HG03060 (cell line): ENCODE results near the gene RYR2.

Experiments used
- ATAC-seq: cut with Tn5 transposase; IDR thresholded peaks from one replicate; pipeline ENCODE4 v1.9.1; 2021; ENCODE audit warnings: low read depth, moderate number of reproducible peaks; ENCODE audit not compliant: unreplicated experiment

Gene RYR2

DNA sequence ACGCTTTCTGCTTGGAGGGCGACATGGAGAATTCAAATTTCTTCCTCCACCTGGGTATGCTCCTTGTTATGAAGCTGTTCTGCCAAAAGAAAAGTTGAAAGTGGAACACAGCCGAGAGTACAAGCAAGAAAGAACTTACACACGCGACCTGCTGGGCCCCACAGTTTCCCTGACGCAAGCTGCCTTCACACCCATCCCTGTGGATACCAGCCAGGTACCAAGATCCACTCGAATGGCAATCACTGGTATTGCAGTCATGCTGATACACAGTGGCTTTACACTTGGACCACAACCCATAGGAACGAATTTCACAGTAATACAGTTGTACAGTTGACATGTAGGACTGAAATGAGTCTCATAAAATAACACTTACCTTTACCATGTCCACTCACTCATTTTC lies 461.3 kb downstream of the RYR2 start:
- ATAC-seq: no peak

DNA sequence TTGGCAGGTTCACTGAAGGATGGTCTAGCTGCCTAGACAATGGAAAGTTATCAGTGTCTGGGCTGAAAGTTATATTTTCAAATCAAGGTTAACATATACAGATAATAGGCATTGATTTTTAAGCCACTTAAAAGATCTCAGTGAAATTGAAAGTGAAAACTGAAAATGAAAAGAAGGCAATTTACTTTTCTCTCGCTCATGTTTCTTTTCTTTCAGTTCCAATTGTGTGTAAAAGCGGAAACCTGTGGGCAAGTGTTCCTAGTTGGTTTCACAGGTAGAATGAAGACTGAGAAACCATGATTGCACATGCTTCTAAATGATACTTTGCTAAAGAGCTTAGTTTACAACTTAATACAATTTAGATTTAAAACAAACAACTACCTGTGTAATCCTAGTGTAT lies 465.0 kb downstream of the RYR2 start:
- peak; percentile 95 for ATAC-seq

DNA sequence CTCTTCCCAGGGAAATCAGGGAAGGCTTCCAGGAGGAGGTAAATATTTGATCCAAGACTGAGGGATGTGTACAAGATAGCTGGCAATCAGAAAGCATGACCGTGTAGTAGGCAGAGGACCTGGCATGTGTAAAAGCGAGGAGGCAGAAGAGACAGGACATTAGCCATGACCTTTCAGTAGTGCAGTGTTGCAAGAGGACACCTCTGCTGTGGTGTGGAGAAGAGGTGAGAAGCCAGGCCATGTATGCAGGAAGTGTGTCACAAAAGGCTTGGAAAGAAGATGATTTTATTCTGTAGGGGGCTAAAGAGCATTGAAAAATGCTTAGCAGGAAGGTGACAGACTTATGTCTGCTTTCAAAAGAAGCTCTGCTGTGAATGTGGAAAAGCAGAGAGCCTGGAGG lies 467.8 kb downstream of the RYR2 start:
- ATAC-seq: no peak

DNA sequence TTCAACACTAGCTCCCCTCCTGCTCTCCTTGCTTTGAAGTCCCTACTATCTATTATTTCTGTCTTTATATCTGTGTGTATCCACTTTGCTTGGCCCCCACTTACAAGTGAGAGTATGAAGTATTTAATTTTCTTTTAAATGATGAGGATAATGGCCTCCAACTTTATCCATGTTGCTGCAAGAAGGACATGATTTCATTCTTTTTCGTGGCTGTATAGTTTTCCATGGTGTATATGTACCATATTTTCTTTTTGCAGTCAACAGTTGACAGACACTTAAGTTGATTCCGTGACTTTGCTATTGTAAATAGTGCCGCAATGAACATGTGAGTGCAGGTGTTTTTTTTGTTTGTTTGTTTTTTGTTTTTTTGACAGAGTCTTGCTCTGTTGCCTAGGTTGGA lies 483.1 kb downstream of the RYR2 start:
- no peak for ATAC-seq

DNA sequence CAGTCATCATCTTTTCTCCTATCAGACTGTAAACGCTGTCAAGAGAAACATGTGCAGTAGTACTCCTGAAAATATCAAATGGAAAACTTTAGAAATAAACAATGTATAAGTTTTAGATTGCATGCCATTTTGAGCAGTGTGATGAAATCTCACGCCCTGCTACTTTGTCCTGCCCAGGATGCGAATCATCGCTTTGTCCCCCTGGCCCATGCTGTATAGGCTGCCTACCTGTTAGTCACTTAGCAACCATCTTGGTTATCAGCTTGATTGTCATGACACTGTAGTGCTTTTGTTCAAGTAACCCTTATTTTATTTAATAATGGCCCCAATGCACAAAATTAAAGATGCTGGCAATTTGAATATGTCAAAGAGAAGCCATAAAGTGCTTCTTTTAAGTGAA lies 485.8 kb downstream of the RYR2 start:
- no peak for ATAC-seq

DNA sequence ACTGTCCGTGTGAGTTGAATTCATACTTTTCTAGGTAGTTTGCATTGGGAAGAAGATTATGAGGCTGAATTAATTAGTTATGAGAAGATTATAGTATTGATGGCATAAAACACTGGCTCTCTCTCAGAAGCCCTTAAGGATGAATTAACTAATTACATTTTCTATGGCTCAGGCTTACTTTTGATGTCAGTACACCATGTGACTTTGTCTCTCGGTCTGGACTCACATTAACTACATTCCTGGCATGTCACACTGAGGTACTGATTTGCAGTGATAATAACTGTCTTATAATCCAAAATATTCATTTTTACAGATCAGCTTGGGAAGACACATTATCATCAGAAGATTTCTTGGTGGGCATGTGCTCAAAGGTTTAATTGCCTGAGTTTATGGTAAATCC lies 486.6 kb downstream of the RYR2 start:
- no peak for ATAC-seq

DNA sequence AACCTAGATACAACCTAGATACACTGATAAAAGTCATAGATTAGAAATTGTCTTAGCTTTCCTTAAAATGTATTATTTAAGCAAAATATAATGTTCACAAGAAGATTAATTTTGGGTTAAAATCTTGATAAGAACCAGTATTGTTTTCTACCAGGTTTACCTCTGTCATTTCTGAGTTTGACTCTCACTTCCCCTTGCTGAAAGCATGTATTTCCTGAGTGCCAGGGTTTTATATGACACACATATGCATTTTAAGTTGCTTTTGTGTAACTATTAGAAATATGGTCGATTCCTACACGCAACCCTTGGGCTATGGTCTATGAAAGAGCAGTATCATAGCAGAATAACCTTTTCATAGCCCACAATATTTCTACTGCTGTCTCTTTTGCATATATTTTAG lies 497.1 kb downstream of the RYR2 start:
- ATAC-seq: no peak

DNA sequence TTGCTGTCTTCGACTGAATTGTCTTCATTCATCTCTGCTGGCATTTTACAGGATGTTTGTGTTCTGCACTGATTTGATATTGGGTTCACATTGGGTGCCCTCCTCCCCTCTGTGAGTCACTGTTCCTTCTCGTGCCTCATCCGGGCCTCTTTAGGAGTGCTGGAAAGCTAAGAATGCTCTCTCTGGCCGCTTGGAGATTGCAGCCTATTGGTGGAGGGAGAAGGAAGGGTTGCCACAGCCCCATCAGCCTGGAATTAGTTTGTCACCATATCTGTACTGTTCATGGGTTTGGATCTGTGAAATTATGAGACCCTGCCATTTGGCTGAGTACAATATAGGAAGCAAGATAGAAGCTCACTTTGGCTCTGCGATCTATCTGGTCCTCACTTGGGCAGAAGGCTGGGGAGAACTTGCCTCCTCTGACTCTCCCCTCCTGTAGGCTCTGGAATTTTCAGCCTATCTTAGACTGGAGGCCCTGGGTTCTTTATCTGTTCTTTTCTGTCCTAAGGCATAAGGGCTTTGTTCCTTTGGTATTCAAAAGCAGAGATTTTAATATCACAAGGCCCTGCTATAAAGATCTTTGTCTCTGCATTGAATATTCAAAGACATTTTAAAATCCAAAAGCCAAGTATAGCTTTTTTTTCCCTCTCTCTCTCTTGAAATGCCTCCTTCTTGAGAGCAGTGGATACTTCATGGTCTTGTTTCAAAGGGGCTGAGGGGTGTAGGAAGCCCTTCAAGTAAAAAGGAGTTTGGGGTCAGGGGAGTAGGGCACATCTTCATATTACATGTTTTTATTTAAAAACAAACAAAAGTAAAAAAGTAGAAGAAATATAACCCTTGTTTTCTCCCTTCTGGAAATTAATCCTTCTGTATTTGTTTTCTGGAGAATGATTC lies 500.8 kb downstream of the RYR2 start:
- ATAC-seq: no peak

DNA sequence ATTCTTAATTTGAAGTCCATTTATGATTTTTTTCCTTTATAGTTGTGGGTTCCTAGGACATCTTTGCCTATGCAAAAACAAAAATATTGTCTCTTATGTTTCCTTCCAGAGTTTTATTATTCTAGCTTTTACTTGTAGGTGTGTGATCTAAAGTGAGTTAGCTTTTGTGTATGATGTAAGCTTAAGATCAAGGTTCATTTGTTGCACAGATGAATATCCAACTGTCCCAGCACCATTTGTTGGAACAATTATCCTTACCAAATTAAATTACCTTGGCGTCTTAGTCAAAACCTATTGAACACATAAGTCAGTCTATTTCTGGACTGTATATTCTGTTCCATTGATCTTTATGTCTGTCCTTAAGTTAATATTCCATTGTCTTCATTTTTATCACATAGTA lies 511.1 kb downstream of the RYR2 start:
- no peak for ATAC-seq

DNA sequence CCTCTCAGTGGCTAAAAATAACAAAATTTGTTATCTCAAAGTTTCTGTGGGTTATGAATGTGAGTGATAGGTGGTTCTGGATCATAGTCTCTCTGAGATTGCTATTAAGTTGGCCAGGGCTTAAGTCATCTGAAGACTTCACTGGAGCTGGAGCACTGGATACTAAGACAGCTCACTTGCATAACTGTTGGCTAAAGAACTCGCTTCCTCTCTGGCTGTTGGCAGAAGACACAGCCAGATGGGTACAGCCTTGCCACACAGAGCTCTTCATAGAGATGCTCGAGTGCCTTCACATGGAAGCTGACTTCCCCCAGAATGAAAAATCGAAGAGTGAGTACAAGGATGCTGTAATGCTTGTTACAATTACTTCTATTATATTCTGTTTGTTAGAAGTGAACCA lies 514.9 kb downstream of the RYR2 start:
- no peak for ATAC-seq

DNA sequence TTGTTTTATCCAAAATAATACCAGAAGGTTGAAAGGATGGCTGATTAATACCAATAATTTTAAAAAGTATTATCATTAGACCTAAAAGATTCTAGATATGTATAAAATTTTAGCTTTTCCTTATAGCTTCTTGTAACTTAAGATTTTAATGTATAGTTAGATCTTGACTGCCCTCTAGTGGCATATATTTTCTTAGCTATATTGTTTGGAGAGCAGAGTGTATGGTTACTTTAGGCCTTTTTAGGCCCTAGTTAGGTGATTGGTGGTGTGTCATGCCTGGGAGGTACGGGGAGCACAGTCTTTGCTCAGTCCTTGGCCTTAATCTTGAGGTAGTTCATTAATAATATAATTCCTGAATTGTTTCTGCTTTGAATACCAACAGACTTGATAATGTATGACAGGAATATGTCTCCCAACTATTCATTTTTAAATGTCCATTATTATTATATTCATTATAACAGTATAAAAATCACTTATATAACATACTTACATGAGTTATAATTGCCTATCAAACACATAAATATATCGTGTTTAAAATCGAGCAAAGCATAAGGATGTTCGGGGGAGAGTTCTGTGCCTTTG lies 520.3 kb downstream of the RYR2 start:
- ATAC-seq: peak; percentile 70

DNA sequence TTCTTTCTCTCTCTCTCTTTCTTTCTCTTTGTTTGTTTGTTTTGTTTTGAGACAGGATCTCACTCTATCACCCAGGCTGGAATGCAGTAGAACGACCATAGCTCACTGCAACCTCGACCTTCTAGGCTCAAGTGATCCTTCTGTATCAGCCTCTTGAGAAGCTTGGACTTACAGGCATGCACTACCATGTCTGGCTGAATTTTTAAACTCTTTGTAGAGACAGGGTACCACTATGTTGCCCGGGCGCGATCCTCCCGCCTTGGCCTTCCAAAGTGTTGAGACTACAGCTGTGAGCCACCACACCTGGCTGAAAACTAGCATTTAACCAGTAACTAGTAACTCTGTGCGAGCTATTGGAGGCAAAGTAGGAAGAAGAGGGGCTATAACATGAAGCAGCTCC lies 523.3 kb downstream of the RYR2 start:
- no peak for ATAC-seq

DNA sequence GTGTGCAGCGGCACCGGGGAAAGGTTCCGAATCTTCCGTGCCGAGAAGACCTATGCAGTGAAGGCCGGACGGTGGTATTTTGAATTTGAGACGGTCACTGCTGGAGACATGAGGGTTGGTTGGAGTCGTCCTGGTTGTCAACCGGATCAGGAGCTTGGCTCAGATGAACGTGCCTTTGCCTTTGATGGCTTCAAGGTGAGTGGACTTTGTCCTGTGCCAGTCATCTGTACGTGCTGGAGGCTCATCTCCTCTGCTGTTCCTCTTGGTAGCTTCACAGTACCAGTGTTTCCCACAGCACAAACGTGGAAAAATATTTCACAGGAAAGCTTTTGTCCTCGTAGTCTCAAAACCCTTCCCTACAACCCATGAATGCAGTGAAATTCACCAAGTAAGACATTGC lies 524.6 kb downstream of the RYR2 start:
- no peak for ATAC-seq

DNA sequence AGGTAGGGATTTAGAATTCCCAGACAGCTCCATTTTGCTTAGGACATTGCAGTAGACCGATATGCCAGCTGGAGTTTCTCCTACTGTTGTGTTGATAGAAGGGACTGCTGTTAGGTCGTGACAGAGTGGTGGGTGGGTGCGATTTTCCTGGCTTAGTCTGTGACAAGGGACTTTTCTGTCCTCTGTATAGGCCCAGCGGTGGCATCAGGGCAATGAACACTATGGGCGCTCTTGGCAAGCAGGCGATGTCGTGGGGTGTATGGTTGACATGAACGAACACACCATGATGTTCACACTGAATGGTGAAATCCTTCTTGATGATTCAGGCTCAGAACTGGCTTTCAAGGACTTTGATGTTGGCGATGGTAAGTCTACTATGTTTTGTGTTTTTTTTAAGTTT lies 527.0 kb downstream of the RYR2 start:
- ATAC-seq: no peak

DNA sequence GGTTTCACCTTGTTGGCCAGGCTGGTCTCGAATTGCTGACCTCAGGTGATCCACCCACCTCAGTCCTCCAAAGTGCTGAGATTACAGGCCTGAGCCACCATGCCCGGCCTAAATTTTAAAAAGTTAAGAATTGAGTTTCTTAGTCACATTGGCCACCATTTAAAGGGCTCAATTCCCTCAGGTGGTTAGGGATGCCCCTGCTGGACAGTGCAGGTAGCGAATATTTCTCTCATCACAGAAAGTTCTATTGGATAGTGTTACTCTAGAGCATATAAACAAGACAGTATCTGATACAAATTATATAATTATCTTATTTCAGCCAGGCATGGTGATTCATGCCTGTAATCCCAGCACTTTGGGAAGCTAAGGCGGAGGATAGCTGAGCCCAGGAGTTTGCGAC lies 528.5 kb downstream of the RYR2 start:
- no peak for ATAC-seq

DNA sequence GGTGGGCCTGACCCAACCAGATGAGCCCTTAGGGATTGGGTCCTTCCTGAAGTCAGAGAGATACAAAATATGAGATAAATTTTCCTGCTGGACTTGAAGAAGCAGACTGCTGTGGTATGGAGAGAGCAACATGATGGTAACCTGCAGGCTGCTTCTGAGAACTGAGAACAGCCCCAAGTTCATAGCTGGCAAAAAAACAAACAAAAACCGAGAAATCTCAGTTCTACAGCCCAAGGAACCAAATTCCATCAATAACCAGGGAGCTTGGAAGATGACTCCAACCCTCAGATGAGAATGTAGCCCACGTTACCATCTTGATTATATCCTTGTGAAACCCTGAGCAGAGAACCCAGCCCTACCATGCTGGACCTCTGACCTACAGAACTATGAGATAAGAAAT lies 532.6 kb downstream of the RYR2 start:
- ATAC-seq: no peak

DNA sequence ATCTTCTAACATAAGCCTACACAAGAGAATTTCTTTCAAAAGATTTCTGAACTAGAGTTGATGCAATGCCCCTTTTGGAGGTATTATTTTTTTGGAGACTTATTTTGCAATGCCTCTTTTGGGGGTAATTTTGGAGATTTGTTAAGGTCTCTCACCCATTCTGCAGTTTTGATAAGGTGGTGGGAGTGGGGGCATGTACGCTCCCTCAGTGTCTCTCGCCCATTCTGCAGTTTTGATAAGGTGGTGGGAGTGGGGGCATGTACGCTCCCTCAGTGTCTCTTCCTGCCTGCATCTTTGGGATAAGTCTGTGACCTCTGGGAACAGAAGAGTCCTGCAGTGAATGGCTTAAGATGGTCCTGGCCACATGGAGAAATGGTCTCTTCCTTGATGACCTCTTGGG lies 536.6 kb downstream of the RYR2 start:
- no peak for ATAC-seq

DNA sequence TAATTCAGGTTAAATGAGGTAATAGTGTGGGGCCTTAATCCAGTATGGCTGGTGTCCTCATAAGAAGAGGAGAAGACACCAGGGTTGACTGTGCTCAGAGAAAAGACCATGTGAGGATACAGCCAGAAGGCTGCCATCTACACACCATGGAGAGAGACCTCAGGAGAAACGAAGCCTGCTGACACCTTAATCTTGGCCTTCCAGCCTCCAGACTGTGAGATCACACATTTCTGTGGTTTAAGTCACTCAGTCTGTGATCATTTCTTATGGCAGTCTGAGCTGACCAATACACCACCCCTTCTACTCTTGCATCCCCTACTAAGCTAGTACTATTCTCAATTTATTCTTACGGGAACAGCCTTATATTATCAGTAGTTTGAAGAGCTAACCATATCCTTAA lies 538.7 kb downstream of the RYR2 start:
- no peak for ATAC-seq

DNA sequence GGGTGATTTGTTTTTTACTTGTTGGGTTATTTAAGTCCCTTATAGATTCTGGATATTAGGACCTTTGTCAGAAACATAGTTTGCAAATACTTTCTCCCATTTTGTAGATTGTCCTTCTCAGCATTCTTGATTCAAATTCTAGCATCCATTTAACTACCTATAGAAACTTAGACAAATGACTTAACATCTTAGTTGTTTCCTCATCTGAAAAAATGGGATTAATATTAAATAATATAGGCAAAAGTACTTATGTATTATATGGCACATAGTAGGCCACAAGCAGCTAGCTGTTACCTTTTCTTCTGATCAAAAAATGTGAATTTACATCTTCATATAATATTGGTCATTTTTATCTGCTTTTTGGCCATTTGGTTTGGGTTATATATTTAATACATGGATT lies 541.3 kb downstream of the RYR2 start:
- no peak for ATAC-seq

DNA sequence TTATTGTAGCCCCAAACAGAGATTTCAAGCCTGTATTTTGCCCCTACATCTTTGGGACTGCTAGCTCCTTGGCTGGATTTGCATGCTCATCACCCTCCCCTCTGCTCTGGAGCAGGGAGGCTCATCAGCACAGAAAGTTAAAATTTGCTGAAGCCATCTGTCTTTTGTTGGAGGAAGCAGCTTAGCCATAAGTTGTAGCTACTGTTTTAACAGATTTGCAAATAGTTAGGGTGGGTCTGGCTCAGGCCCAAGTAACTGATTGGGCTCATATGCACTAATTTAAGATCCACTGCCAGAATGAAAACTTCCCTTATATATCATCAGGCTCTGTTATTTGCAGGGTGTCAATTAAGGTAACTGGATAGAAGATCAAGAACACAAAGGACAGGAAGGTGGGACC lies 541.8 kb downstream of the RYR2 start:
- ATAC-seq: no peak

DNA sequence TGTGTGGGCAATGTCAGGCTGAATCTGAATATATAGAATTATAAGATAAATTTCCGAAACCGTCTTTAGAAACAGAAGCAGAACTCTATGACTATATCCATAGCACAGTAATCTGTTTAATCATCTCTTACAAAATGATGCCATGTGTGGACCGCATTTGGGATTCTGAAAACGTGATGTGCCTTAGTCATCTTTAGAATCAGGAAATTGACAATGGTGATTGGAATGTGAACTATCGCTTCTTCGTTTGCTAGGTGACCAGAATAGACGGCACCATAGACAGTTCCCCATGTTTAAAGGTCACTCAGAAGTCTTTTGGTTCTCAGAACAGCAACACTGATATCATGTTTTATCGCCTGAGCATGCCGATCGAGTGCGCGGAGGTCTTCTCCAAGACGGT lies 548.4 kb downstream of the RYR2 start:
- ATAC-seq: no peak

DNA sequence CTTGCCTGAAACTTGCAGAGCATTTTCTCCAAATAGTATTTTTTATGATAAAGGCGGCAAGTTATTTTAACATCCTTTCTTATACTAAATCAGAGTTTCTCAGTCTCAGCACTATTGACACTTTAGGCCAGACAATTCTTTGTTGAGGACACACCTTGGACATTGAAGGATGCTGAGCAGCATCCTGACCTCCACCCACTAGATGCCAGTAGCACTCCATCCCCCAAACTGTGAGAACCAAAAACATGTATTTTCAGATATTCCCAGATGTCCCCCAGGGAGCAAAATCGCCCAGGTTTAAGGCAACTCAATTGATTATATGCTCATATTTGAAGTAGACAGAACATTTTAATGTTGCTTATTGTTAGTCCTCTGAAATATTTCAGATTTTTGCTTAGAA lies 549.4 kb downstream of the RYR2 start:
- no peak for ATAC-seq
